ENCODE results near the gene DISC1. TPM values are rescaled to one million over a fixed set of nuclear protein-coding genes. Genes with fewer than 3 reads are reported as not detected.

The DISC1 gene
- total RNA-seq, 1 donor from 2014 or later: 13.6 TPM

DNA sequence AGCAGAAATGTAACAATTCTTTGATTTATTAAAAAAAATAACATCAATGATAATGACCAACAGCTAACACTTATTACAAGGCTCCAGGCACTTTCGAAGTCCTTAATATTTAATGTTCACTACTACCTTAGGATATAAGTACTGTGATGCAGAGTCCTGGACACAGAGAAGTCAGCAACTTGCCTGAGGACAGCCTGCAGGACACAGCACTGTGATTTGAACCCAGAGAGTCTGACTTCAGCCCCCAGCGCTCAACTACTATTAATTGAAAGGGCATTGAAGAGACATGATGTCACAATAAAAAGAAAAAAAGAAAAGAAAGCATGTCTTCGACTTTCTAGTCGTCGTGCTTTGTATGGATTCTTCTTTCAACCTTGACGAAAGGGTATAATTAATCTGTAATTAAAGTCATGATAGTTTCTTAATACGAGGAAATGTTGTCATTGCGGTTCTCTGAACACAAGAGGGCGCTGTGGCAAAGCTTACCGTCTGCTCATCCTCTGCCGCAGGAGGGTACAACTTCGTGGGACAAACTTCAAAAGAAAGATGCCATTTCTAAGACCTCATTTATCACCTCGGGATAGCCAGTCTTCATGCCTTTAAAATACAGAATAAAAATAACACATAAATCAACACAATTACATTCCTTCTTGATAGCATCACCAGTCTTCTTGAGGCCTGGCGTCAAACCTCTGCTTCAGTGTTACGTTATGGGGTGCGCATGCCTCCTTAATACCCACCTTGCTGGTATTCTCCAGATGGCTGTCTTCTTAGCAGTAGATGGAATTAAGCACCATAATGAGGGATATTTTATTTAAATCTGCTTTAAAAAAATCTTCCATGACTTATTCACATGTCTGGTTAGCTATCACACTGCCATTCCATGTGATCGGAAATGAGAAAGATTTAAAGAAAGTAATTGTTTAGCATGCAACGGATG, 240.1 kb downstream of the DISC1 start:
- H3K27me3 ChIP-seq (ENCODE audit: low read depth): no peaks in the 10 kb centered on the region
- TF ChIP-seq, protein P1, sequence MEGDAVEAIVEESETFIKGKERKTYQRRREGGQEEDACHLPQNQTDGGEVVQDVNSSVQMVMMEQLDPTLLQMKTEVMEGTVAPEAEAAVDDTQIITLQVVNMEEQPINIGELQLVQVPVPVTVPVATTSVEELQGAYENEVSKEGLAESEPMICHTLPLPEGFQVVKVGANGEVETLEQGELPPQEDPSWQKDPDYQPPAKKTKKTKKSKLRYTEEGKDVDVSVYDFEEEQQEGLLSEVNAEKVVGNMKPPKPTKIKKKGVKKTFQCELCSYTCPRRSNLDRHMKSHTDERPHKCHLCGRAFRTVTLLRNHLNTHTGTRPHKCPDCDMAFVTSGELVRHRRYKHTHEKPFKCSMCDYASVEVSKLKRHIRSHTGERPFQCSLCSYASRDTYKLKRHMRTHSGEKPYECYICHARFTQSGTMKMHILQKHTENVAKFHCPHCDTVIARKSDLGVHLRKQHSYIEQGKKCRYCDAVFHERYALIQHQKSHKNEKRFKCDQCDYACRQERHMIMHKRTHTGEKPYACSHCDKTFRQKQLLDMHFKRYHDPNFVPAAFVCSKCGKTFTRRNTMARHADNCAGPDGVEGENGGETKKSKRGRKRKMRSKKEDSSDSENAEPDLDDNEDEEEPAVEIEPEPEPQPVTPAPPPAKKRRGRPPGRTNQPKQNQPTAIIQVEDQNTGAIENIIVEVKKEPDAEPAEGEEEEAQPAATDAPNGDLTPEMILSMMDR (IDR thresholded peaks at IDR 0.05): peak; percentile 84
- no peaks in the 10 kb centered on the region for H3K9me3 ChIP-seq
- ATAC-seq (peak; percentile 62 to 67), DNase-seq (peak; percentile 53)
- H3K4me3 ChIP-seq: no peak overlapping the region
- H3K4me1 ChIP-seq: peaks cover 17% of the 10 kb centered on the region
- no peak overlapping the region for H3K27ac ChIP-seq
- intact Hi-C loops (cut with DNase I): no loop called here
- no peaks in the 10 kb centered on the region for H3K36me3 ChIP-seq

GRCh38 chr1:231867607-231868006, 241.0 kb downstream of the DISC1 start:
- no peaks in the 10 kb centered on the region for H3K27me3 ChIP-seq (ENCODE audit: low read depth)
- no peak for DNase-seq
- H3K4me3 ChIP-seq: no peak overlapping the region
- ATAC-seq: no peak
- TF ChIP-seq, protein P1 (IDR thresholded peaks at IDR 0.05): no peak
- peaks cover 17% of the 10 kb centered on the region for H3K4me1 ChIP-seq
- no peaks in the 10 kb centered on the region for H3K9me3 ChIP-seq
- H3K27ac ChIP-seq: no peak overlapping the region
- no peaks in the 10 kb centered on the region for H3K36me3 ChIP-seq
- intact Hi-C loops (cut with DNase I): no loop called here

DNA sequence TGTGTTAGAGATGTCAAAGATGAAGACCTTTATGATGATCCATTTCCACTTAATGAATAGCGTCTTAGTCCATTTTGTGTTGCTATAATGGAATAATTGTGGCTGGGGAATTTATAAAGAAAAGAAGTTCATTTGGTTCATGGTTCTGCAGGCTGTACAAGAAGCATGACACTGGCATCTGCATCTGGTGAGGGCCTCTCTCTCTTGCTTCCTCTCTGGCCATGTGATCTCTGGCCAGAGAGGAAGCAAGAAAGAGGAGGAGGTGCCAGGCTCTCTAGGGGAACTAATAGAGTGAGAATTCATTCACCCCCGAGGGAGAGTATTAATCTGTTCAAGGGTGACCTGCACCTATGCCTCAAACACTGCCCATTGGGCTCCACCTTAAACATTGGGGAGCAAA, 242.8 kb downstream of the DISC1 start:
- Histone ChIP-seq H3K4me1 (peaks cover 17% of the 10 kb centered on the region), H3K4me3 (no peak overlapping the region), H3K9me3 (no peaks in the 10 kb centered on the region), H3K27me3 (ENCODE audit: low read depth) (no peaks in the 10 kb centered on the region), H3K27ac (no peak overlapping the region), H3K36me3 (no peaks in the 10 kb centered on the region)
- ATAC-seq: peak; percentile 56 to 71
- DNase-seq: no peak
- TF ChIP-seq, protein P1 (IDR thresholded peaks at IDR 0.05): no peak
- intact Hi-C loops (cut with DNase I): no loop called here

DNA sequence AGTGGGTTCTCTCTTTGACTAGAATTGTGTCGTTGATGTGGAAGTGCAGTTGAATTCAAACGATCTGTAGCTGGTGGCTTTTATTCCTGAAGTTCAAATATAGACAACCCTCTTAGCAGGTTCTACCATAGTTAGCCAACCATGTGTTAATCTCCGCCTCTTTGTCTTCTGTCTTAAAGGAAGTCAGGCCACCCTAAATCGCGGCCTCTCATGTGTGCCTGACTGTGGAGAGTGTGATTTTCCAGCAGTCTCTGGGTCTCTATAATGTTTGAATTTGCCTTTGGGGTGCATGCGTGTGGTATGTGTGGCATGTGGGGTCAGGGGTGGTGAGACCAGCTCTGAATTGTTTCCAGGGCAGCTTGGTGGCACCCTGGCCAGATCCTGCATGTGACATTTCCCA, 244.9 kb downstream of the DISC1 start:
- no peak for DNase-seq
- Histone ChIP-seq H3K27me3 (ENCODE audit: low read depth) (no peaks in the 10 kb centered on the region), H3K9me3 (no peaks in the 10 kb centered on the region), H3K4me1 (peaks cover 13% of the 10 kb centered on the region), H3K4me3 (no peak overlapping the region), H3K27ac (no peak overlapping the region), H3K36me3 (no peaks in the 10 kb centered on the region)
- no peak for ATAC-seq
- TF ChIP-seq, protein P1 (IDR thresholded peaks at IDR 0.05): no peak
- intact Hi-C loops (cut with DNase I): no loop called here

GRCh38 chr1:231871878-231872277, 245.3 kb downstream of the DISC1 start:
- TF ChIP-seq, protein P1 (IDR thresholded peaks at IDR 0.05): no peak
- H3K9me3 ChIP-seq: no peaks in the 10 kb centered on the region
- ATAC-seq (no peak), DNase-seq (no peak)
- H3K27me3 ChIP-seq (ENCODE audit: low read depth): no peaks in the 10 kb centered on the region
- no peaks in the 10 kb centered on the region for H3K36me3 ChIP-seq
- no peak overlapping the region for H3K4me3 ChIP-seq
- H3K4me1 ChIP-seq: peaks cover 9% of the 10 kb centered on the region
- H3K27ac ChIP-seq: no peak overlapping the region
- intact Hi-C loops (cut with DNase I): no loop called here

Data from lower lobe of right lung (tissue), 2 donors.